ENCODE results near the gene RSPH6A. TPM values are rescaled to one million over a fixed set of nuclear protein-coding genes. Genes with fewer than 3 reads are reported as not detected.

RSPH6A gene
- total RNA-seq, 4 donors from 2014 or later, result 0.23 TPM; not detected in 3

- no peak for ATAC-seq
- WGBS, 2 donors (ENCODE audit: low coverage in 1 of 2), result 0 to 89% methylated on average over 1 to 11 of the region's 22 CpGs
- TF ChIP-seq EP300 (IDR thresholded peaks at IDR 0.05) (no peak), CTCF (IDR thresholded peaks at IDR 0.05) (no peak), POLR2AphosphoS5 (IDR thresholded peaks at IDR 0.05) (no peak), POLR2A (IDR thresholded peaks at IDR 0.05) (no peak)
- Histone ChIP-seq H3K27ac (no peak overlapping the region), H3K9me3 (no peaks in the 10 kb centered on the region), H3K36me3 (peaks cover 0 to 97% of the 10 kb centered on the region in 2 donors), H3K27me3 (no peaks in the 10 kb centered on the region), H3K4me3 (no peak overlapping the region), H3K4me1 (peaks cover 0 to 13% (median 4%) of the 10 kb centered on the region in 3 donors)
Measured at GRCh38 chr19:45825917-45826893, 11.1 kb upstream of the RSPH6A start.

- no peaks in the 10 kb centered on the region for H3K27me3 ChIP-seq
- WGBS, 2 donors (ENCODE audit: low coverage in 1 of 2), result 80% methylated on average over 1 of the region's 8 CpGs; no CpG with 5 or more reads in 1 of the 2 donors
- TF ChIP-seq EP300 (IDR thresholded peaks at IDR 0.05) (no peak), CTCF (IDR thresholded peaks at IDR 0.05) (no peak), POLR2A (IDR thresholded peaks at IDR 0.05) (no peak), POLR2AphosphoS5 (IDR thresholded peaks at IDR 0.05) (no peak)
- H3K4me1 ChIP-seq, result peaks cover 0 to 13% (median 4%) of the 10 kb centered on the region in 3 donors
- H3K27ac ChIP-seq, result no peak overlapping the region
- ATAC-seq, result no peak
- H3K9me3 ChIP-seq, result no peaks in the 10 kb centered on the region
- H3K4me3 ChIP-seq, result no peak overlapping the region
- peaks cover 0 to 97% of the 10 kb centered on the region in 2 donors for H3K36me3 ChIP-seq
Measured at GRCh38 chr19:45825263-45825605, 10.1 kb upstream of the RSPH6A start.

- ATAC-seq, result no peak
- Histone ChIP-seq H3K27ac (no peak overlapping the region), H3K4me1 (peaks cover 0 to 13% (median 4%) of the 10 kb centered on the region in 3 donors), H3K4me3 (no peak overlapping the region), H3K9me3 (no peaks in the 10 kb centered on the region), H3K27me3 (no peaks in the 10 kb centered on the region), H3K36me3 (peaks cover 0 to 97% of the 10 kb centered on the region in 2 donors)
- 31 to 61% methylated on average over 2 of the region's 26 CpGs for WGBS, 2 donors (ENCODE audit: low coverage in 1 of 2)
- TF ChIP-seq CTCF (IDR thresholded peaks at IDR 0.05), result no peak
Measured at GRCh38 chr19:45824531-45825262, 9.6 kb upstream of the RSPH6A start.

GRCh38 chr19:45824041-45824471 lies 8.9 kb upstream of the RSPH6A start:
- no peak overlapping the region for H3K27ac ChIP-seq
- WGBS, 2 donors (ENCODE audit: low coverage in 1 of 2), result 22% methylated on average over 3 of the region's 12 CpGs; no CpG with 5 or more reads in 1 of the 2 donors
- peak; percentile 47 for ATAC-seq
- H3K4me1 ChIP-seq, result peaks cover 0 to 13% (median 4%) of the 10 kb centered on the region in 3 donors
- H3K36me3 ChIP-seq, result peaks cover 0 to 97% of the 10 kb centered on the region in 2 donors
- H3K9me3 ChIP-seq, result no peaks in the 10 kb centered on the region
- no peak overlapping the region for H3K4me3 ChIP-seq
- TF ChIP-seq POLR2A (IDR thresholded peaks at IDR 0.05) (no peak), EP300 (IDR thresholded peaks at IDR 0.05) (no peak), CTCF (IDR thresholded peaks at IDR 0.05) (no peak), POLR2AphosphoS5 (IDR thresholded peaks at IDR 0.05) (no peak)
- H3K27me3 ChIP-seq, result no peaks in the 10 kb centered on the region

Data from gastroesophageal sphincter (tissue), 4 donors.